NT2/D1 (cell line): Measurements from ENCODE around the gene GRK6.

Source experiments
- YY1 ChIP-seq: IDR thresholded peaks from 2 replicates; pipeline ENCODE4 v1.6.1; 2011; ENCODE audit not compliant: insufficient read length, insufficient read depth
- ZNF274 ChIP-seq: IDR thresholded peaks from 2 replicates; pipeline ENCODE4 v1.6.1; 2011; ENCODE audit warnings: mild to moderate bottlenecking, low read depth, low read length

DNA sequence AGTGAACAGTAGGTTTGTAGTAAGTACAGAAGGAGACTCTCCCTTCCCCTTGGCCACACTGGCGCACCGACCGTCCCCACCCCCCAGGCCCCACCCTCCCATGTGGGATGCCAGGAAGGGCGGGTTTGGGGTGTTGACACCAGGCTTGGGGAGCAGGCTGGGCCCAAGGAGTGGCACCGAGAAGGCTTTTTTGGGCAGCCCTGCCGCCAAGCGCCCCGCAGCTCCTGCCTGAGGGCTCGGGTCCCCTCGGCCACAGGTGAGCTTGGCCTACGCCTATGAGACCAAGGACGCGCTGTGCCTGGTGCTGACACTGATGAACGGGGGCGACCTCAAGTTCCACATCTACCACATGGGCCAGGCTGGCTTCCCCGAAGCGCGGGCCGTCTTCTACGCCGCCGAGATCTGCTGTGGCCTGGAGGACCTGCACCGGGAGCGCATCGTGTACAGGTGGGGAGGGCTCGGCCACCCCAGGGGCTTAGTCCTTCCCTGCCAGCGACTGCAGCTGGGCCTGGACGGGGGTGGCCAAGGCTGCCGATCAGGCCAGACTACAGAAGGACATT, 7.3 kb downstream of the GRK6 start:
- TF ChIP-seq ZNF274, result no peak
- TF ChIP-seq YY1, result no peak
